ENCODE measurements around the gene HBG2. TPM values are rescaled to one million over a fixed set of nuclear protein-coding genes. Genes with fewer than 3 reads are reported as not detected.

HBG2 gene
- total RNA-seq, 2 experiments from 2014 or later: not detected

DNA sequence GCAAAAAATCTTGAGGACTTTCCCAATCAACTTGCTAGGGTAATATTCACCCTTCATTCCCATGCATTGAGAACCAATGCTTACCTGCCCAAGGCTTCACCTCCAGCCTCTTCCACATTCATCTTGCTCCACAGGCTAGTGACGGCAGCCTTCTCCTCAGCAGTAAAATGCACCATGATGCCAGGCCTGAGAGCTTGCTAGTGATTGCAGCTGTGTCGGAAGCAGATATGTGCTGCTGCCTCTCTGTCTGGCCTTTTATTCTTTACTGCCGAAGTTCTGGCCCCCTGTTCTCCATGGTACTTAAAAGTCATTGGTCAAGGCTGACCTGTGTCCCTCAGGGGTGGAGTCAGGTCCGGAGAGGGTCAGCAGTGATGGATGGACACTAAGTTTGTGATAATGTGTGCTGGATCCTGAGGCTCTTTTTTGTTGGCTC is 15.2 kb upstream of the HBG2 start, which contains the start of gene HBE1:
Gene HBE1 (minus strand): TSS at position 231 of the 433 bp plus-strand sequence. CDS start 55 bp downstream, at position 176.
- DNase-seq (no peak), ATAC-seq (no peak)
- H3K36me3 Mint-ChIP-seq (ENCODE audit: low read depth): no peaks in the 10 kb centered on the region
- H3K4me1 Mint-ChIP-seq (ENCODE audit: low read depth): no peaks in the 10 kb centered on the region
- CTCF ChIA-PET: no interaction called here
- peaks cover 4% of the 10 kb centered on the region for H3K27me3 Mint-ChIP-seq
- no peak within 1 kb of the TSS for H3K27ac Mint-ChIP-seq
- no peak within 1 kb of the TSS for H3K4me3 Mint-ChIP-seq
- POLR2A ChIA-PET: no interaction called here
- TF ChIP-seq, protein P1, sequence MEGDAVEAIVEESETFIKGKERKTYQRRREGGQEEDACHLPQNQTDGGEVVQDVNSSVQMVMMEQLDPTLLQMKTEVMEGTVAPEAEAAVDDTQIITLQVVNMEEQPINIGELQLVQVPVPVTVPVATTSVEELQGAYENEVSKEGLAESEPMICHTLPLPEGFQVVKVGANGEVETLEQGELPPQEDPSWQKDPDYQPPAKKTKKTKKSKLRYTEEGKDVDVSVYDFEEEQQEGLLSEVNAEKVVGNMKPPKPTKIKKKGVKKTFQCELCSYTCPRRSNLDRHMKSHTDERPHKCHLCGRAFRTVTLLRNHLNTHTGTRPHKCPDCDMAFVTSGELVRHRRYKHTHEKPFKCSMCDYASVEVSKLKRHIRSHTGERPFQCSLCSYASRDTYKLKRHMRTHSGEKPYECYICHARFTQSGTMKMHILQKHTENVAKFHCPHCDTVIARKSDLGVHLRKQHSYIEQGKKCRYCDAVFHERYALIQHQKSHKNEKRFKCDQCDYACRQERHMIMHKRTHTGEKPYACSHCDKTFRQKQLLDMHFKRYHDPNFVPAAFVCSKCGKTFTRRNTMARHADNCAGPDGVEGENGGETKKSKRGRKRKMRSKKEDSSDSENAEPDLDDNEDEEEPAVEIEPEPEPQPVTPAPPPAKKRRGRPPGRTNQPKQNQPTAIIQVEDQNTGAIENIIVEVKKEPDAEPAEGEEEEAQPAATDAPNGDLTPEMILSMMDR (IDR thresholded peaks at IDR 0.05): no peak
- intact Hi-C loops (cut with micrococcal nuclease): no loop called here
- no peaks in the 10 kb centered on the region for H3K9me3 Mint-ChIP-seq

DNA sequence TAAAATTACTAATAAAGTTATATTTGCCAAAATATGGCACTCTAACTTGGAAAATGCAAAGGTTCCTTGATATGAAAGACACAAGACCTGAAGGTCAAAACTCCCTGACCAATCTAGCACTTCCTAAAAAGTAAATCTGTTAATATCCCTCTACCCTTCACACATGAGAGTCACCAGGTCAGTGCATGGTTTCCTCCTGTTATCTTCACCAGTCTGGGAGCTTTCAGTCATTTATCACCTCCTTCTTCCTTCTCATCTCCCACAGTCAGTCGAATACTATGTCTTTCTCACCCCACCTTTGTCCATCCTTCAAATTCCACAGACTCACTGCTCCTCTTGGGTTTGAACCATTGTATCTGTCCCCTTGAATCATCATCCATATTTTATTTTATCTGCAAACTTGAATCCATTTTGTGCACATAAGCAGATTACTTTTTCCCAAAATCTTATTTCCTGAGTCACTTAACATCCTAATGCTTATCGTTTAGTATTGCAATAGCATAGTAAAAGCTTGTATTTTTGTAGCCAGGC is 12.5 kb upstream of the HBG2 start:
- peaks cover 3% of the 10 kb centered on the region for H3K27me3 Mint-ChIP-seq
- intact Hi-C loops (cut with micrococcal nuclease): no loop called here
- ATAC-seq (no peak), DNase-seq (no peak)
- CTCF ChIA-PET: no interaction called here
- POLR2A ChIA-PET: no interaction called here
- no peak overlapping the region for H3K4me3 Mint-ChIP-seq
- TF ChIP-seq, protein P1 (IDR thresholded peaks at IDR 0.05): no peak
- no peaks in the 10 kb centered on the region for H3K4me1 Mint-ChIP-seq (ENCODE audit: low read depth)
- peaks cover 2% of the 10 kb centered on the region for H3K9me3 Mint-ChIP-seq
- no peaks in the 10 kb centered on the region for H3K36me3 Mint-ChIP-seq (ENCODE audit: low read depth)
- H3K27ac Mint-ChIP-seq: no peak overlapping the region

DNA sequence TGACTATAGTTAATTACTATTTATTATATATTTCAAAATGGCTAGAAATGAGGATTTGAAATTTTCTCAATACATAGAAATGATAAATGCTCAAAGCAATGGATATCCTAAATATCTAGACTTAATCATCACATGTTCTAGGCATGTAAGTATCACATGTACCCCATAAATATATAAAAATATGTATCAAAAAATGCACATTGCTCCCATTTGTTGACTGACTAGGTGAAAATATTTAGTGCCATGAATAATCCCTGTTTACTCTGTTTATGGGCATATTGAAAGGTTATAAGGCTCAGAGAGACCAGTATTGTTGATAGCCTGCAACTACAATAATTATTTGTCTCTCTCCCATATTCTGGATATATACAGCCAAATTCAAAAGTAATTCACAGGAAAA is 12.0 kb upstream of the HBG2 start:
- POLR2A ChIA-PET: no interaction called here
- H3K9me3 Mint-ChIP-seq: peaks cover 2% of the 10 kb centered on the region
- intact Hi-C loops (cut with micrococcal nuclease): no loop called here

DNA sequence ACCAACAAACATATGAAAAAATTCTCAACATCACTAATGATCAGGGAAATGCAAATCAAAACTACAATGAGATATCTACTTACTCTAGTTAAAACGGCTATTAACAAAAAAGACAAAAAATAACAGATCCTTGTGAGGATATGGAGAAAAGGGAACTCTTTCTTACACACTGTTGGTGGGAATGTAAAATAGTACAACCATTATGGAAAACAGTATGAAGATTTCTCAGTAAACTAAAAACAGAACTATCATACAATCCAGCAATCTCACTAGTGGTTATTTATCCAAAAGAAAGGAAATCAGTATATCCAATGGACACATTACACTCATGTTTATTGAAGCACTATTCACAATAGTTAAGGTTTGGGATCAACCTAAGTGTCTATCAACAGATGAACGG is 11.3 kb upstream of the HBG2 start:
- TF ChIP-seq, protein P1 (IDR thresholded peaks at IDR 0.05): no peak
- no peak for ATAC-seq
- Mint-ChIP-seq H3K4me1 (ENCODE audit: low read depth) (no peaks in the 10 kb centered on the region), H3K36me3 (ENCODE audit: low read depth) (no peaks in the 10 kb centered on the region), H3K27ac (no peak overlapping the region), H3K4me3 (no peak overlapping the region), H3K27me3 (peaks cover 3% of the 10 kb centered on the region), H3K9me3 (peaks cover 2% of the 10 kb centered on the region)
- ChIA-PET POLR2A (no interaction called here), CTCF (no interaction called here)
- intact Hi-C loops (cut with micrococcal nuclease): no loop called here
- no peak for DNase-seq

More for the DNA sequence above, 12.0 kb upstream of the HBG2 start:
- H3K4me3 Mint-ChIP-seq: no peak overlapping the region
- no peaks in the 10 kb centered on the region for H3K36me3 Mint-ChIP-seq (ENCODE audit: low read depth)
- H3K27me3 Mint-ChIP-seq: peaks cover 3% of the 10 kb centered on the region
- no peak overlapping the region for H3K27ac Mint-ChIP-seq
- CTCF ChIA-PET: no interaction called here
- TF ChIP-seq, protein P1 (IDR thresholded peaks at IDR 0.05): no peak
- no peaks in the 10 kb centered on the region for H3K4me1 Mint-ChIP-seq (ENCODE audit: low read depth)
- no peak for ATAC-seq
- no peak for DNase-seq

DNA sequence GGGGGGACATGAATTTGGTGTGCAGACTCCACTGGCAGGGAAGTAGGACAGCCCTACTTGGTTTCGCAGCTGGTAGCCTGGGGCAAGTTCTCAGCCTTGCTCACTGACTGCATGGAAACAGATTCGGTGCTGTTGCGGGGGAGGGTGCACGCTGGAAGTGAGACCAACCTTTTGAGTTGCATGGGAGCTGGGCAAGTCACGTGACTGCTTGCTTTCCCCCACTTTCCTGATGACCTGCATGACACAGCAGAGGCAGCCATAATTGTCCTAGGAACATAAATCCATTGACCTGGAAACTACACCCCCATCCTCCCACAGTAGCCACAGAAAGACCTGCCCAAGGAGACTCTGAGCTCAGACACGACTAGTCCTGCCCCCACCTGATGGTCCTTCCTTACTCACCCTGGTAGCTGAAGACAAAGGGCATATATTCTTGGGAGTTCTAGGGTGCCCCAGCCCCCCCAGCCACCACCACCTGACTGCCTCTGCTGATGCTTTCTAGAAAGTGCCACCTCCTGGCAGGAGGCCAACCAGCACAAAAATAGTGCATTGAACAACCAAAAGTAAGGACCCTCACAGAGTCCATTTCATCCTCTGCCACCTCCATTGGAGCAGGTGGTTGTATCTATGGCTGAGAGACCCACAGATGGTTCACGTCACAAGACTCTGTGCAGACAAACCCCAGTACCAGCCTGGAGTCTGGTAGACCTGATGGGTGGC is 4.1 kb upstream of the HBG2 start:
- no peak overlapping the region for H3K27ac Mint-ChIP-seq

More for the DNA sequence above, 4.1 kb upstream of the HBG2 start:
- ATAC-seq (no peak), DNase-seq (no peak)
- peaks cover 4% of the 10 kb centered on the region for H3K9me3 Mint-ChIP-seq
- intact Hi-C loops (cut with micrococcal nuclease): no loop called here
- H3K4me3 Mint-ChIP-seq: no peak overlapping the region
- POLR2A ChIA-PET: interaction anchor here (0.7 kb wide), 1 partner anchor 426 kb away, joined by 3 read pairs; no protein-coding TSS in a partner anchor
- H3K27me3 Mint-ChIP-seq: peaks cover 5% of the 10 kb centered on the region
- TF ChIP-seq, protein P1 (IDR thresholded peaks at IDR 0.05): no peak
- H3K36me3 Mint-ChIP-seq (ENCODE audit: low read depth): no peaks in the 10 kb centered on the region
- H3K4me1 Mint-ChIP-seq (ENCODE audit: low read depth): no peaks in the 10 kb centered on the region
- CTCF ChIA-PET: interaction anchor here (0.6 kb wide), 1 partner anchor 639 kb away, joined by 3 read pairs; no protein-coding TSS in a partner anchor

Data from activated CD8-positive, alpha-beta T cell treated with anti-CD3 and anti-CD28 coated beads for 36 hours (primary cell).